ENCODE data around the gene AUTS2. TPM values are rescaled to one million over a fixed set of nuclear protein-coding genes. Genes with fewer than 3 reads are reported as not detected.
A peak's percentile ranks its signal among the peaks of the same experiment; 100 is the strongest.

AUTS2 gene
- total RNA-seq, 1 experiment from 2014 or later = 256 TPM

- Histone ChIP-seq H3K9me3 (ENCODE audit: control insufficient read depth, low read depth, low read length) (no peaks in the 10 kb centered on the region), H3K27ac (ENCODE audit: insufficient read length, low read depth, low read length) (peak overlapping the region; percentile 70), H3K56ac (ENCODE audit: insufficient read length, low read depth, low read length) (no peak overlapping the region), H3K4me1 (ENCODE audit: insufficient read depth, low read length) (peaks cover 26% of the 10 kb centered on the region; the same call in 1 of the 2 replicates), H2BK12ac (ENCODE audit: insufficient read length, low read depth, low read length) (no peak overlapping the region), H4K5ac (ENCODE audit: insufficient read length, low read depth, low read length) (no peak overlapping the region), H4K91ac (ENCODE audit: insufficient read length, low read depth, low read length) (no peak overlapping the region), H2AK5ac (ENCODE audit: insufficient read length, low read length) (no peak overlapping the region), H3K9ac (ENCODE audit: extremely low read depth, insufficient read length, low read length) (no peak overlapping the region), H2BK5ac (ENCODE audit: insufficient read length, low read length) (no peak overlapping the region), H4K20me1 (ENCODE audit: control insufficient read depth, insufficient read depth, insufficient read length) (no peaks in the 10 kb centered on the region), H3K4ac (ENCODE audit: low read depth, low read length) (no peak overlapping the region), H3K23me2 (ENCODE audit: insufficient read length, low read depth, low read length, poor library complexity, severe bottlenecking) (peaks cover 7% of the 10 kb centered on the region), H3K79me1 (ENCODE audit: insufficient read depth, low read depth, low read length, poor library complexity, severe bottlenecking) (no peaks in the 10 kb centered on the region), H2BK15ac (ENCODE audit: low read depth, low read length) (no peak overlapping the region), H3K4me2 (ENCODE audit: insufficient read depth, insufficient read length, low read length) (peak overlapping the region; percentile 40), H3K27me3 (ENCODE audit: insufficient read depth, low read length) (no peaks in the 10 kb centered on the region), H3K14ac (ENCODE audit: insufficient read depth, low read length) (no peak overlapping the region), H2BK20ac (ENCODE audit: low read depth, low read length, poor library complexity, severe bottlenecking) (no peak overlapping the region), H4K8ac (replicated peaks; ENCODE audit: insufficient read length, low read depth, low read length) (no peak overlapping the region), H3K23ac (ENCODE audit: insufficient read length, low read depth, low read length) (no peak overlapping the region), H3T11ph (ENCODE audit: low read length) (no peak overlapping the region), H2BK120ac (ENCODE audit: low read depth, low read length, poor library complexity, severe bottlenecking) (no peak overlapping the region), H3K79me2 (ENCODE audit: insufficient read depth, low read length) (peaks cover 35% of the 10 kb centered on the region; the same call in 1 of the 2 replicates), H2AFZ (ENCODE audit: low read length) (no peak overlapping the region), H3K18ac (ENCODE audit: insufficient read length, low read depth, low read length) (no peak overlapping the region)
- Mint-ChIP-seq H3K9me3 (peaks cover 3 to 4% of the 10 kb centered on the region in 2 experiments; a peak in 3 of 5 replicates), H3K36me3 (ENCODE audit: insufficient read depth in 1 of 3, low read depth in 3 of 3) (peaks cover 13 to 56% (median 22%) of the 10 kb centered on the region in 3 experiments), H3K27ac (no peak overlapping the region), H3K27me3 (ENCODE audit: low read depth) (no peaks in the 10 kb centered on the region), H3K4me1 (peaks cover 0 to 22% of the 10 kb centered on the region in 2 experiments; a peak in 3 of 4 replicates), H3K4me3 (no peak overlapping the region)
- no CpG with 5 or more reads among the region's 11 CpGs for WGBS (ENCODE audit: extremely low coverage, insufficient read length, low lambda C conversion rate)
- peak; percentile 65 for DNase-seq
- no peak for TF ChIP-seq CTCF (conservative IDR thresholded peaks at IDR 0.05)
Observed at GRCh38 chr7:70700055-70700940, 1102.0 kb downstream of the AUTS2 start.

All from H9 (cell line).